Activated CD8-positive, alpha-beta T cell treated with anti-CD3 and anti-CD28 coated beads, Interleukin-2, amount 10 ng/mL, durations not matched to agents 7 days and 5 days (primary cell): ENCODE measurements around the gene SUCO. TPM values are rescaled to one million over a fixed set of nuclear protein-coding genes. Genes with fewer than 3 reads are reported as not detected.

Experiments used
- ATAC-seq: fragments of 150-1000 bp; cut with Tn5 transposase; one replicate; pipeline ENCODE4 v1.10.0; 2021; ENCODE audit warnings: moderate library complexity
- CTCF ChIA-PET: fragments of 350-600 bp; sonication (Branson Sonifier 250); formaldehyde crosslinking; loops from one replicate; lab custom pipeline; 2021; ENCODE audit warnings: antibody characterized with exemption; lab: Charles Lee
- POLR2A ChIA-PET: fragments of 350-600 bp; sonication (Branson Sonifier 250); formaldehyde crosslinking; loops from one replicate; lab custom pipeline; 2021; ENCODE audit warnings: antibody characterized with exemption; lab: Charles Lee
- DNase-seq: peaks from one replicate; pipeline ENCODE4 v3.0.0-alpha.2; 2020
- H3K27ac Mint-ChIP-seq: one replicate; pipeline ENCODE4 v1.8.0; 2021; ENCODE audit warnings: mild to moderate bottlenecking, mixed read lengths
- H3K27me3 Mint-ChIP-seq: one replicate; pipeline ENCODE4 v1.8.0; 2021; ENCODE audit warnings: low read depth, mixed read lengths
- H3K36me3 Mint-ChIP-seq: one replicate; pipeline ENCODE4 v1.8.0; 2021; ENCODE audit warnings: low read depth, mixed read lengths
- H3K4me1 Mint-ChIP-seq: one replicate; pipeline ENCODE4 v1.8.0; 2021; ENCODE audit warnings: low read depth, mixed read lengths
- H3K4me3 Mint-ChIP-seq: one replicate; pipeline ENCODE4 v1.8.0; 2021; ENCODE audit warnings: mild to moderate bottlenecking, mixed read lengths
- H3K9me3 Mint-ChIP-seq: one replicate; pipeline ENCODE4 v1.8.0; 2022; ENCODE audit warnings: mixed read lengths; ENCODE audit not compliant: insufficient read depth
- total RNA-seq, 2 experiments: library from RNA; stranded (reverse); gene quantifications; one replicate each; pipeline ENCODE4 v1.2.3, GENCODE V29; 2021

The SUCO gene
- total RNA-seq, 2 experiments from 2014 or later = 38.4 to 42.6 TPM

- Mint-ChIP-seq H3K4me3 (no peak overlapping the region), H3K27me3 (peaks cover 4% of the 10 kb centered on the region), H3K9me3 (no peaks in the 10 kb centered on the region), H3K36me3 (peaks cover 14% of the 10 kb centered on the region), H3K4me1 (peaks cover 51% of the 10 kb centered on the region), H3K27ac (no peak overlapping the region)
- CTCF ChIA-PET = interaction anchor here (2.6 to 4.1 kb wide), 2 partner anchors 8 to 14 kb away, joined by 10 to 22 read pairs; no protein-coding TSS in a partner anchor
- ATAC-seq (no peak), DNase-seq (no peak)
- POLR2A ChIA-PET = no interaction called here
Measured at GRCh38 chr1:172630868-172631267, 97.9 kb downstream of the SUCO start.

GRCh38 chr1:172637522-172637921 lies 104.6 kb downstream of the SUCO start:
- CTCF ChIA-PET = interaction anchor here (1.4 to 4.0 kb wide), 6 partner anchors 8 to 89 kb away, joined by 3 to 24 read pairs (median 8); no protein-coding TSS in a partner anchor
- DNase-seq = no peak
- H3K4me3 Mint-ChIP-seq = no peak overlapping the region

GRCh38 chr1:172638249-172638648 lies 105.3 kb downstream of the SUCO start:
- POLR2A ChIA-PET = no interaction called here
- Mint-ChIP-seq H3K27me3 (no peaks in the 10 kb centered on the region), H3K27ac (peak overlapping the region; percentile 95), H3K4me3 (peak overlapping the region; percentile 69), H3K9me3 (peaks cover 8% of the 10 kb centered on the region), H3K36me3 (peaks cover 13% of the 10 kb centered on the region), H3K4me1 (peaks cover 65% of the 10 kb centered on the region)
- ATAC-seq = no peak
- CTCF ChIA-PET = interaction anchor here (1.0 to 4.0 kb wide), 7 partner anchors 9 to 88 kb away, joined by 3 to 24 read pairs (median 8); no protein-coding TSS in a partner anchor
- no peak for DNase-seq

More at GRCh38 chr1:172637522-172637921, 104.6 kb downstream of the SUCO start:
- no peak for ATAC-seq
- POLR2A ChIA-PET = no interaction called here
- H3K4me1 Mint-ChIP-seq = peaks cover 58% of the 10 kb centered on the region
- H3K27ac Mint-ChIP-seq = peak overlapping the region; percentile 46
- peaks cover 13% of the 10 kb centered on the region for H3K36me3 Mint-ChIP-seq
- H3K27me3 Mint-ChIP-seq = no peaks in the 10 kb centered on the region
- peaks cover 8% of the 10 kb centered on the region for H3K9me3 Mint-ChIP-seq

- H3K27ac Mint-ChIP-seq = peak overlapping the region; percentile 95
- H3K27me3 Mint-ChIP-seq = no peaks in the 10 kb centered on the region
- ChIA-PET POLR2A (interaction anchor here (0.6 to 2.0 kb wide), 4 partner anchors 15 to 106 kb away, joined by 3 to 5 read pairs (median 4); partner anchors contain the start of genes FASLG and SUCO), CTCF (interaction anchor here (0.9 to 4.0 kb wide), 17 partner anchors 10 to 90 kb away, joined by 3 to 24 read pairs (median 5); partner anchors contain the start of gene FASLG)
- peak overlapping the region; percentile 69 for H3K4me3 Mint-ChIP-seq
- H3K4me1 Mint-ChIP-seq = peaks cover 74% of the 10 kb centered on the region
- H3K9me3 Mint-ChIP-seq = peaks cover 8% of the 10 kb centered on the region
- DNase-seq (peak; percentile 87), ATAC-seq (peak; percentile 81)
- peaks cover 13% of the 10 kb centered on the region for H3K36me3 Mint-ChIP-seq
Measured at GRCh38 chr1:172638885-172639831, 106.2 kb downstream of the SUCO start.

- peaks cover 14% of the 10 kb centered on the region for H3K36me3 Mint-ChIP-seq
- ATAC-seq = no peak
- H3K4me1 Mint-ChIP-seq = peaks cover 84% of the 10 kb centered on the region
- peak overlapping the region; percentile 95 for H3K27ac Mint-ChIP-seq
- POLR2A ChIA-PET = interaction anchor here (1.0 to 2.0 kb wide), 3 partner anchors 14 to 60 kb away, joined by 3 to 5 read pairs (median 4); partner anchors contain the start of gene FASLG
- DNase-seq = no peak
- H3K9me3 Mint-ChIP-seq = peaks cover 8% of the 10 kb centered on the region
- CTCF ChIA-PET = interaction anchor here (0.9 to 4.0 kb wide), 14 partner anchors 10 to 89 kb away, joined by 3 to 24 read pairs (median 4); partner anchors contain the start of gene FASLG
- no peaks in the 10 kb centered on the region for H3K27me3 Mint-ChIP-seq
- peak overlapping the region; percentile 69 for H3K4me3 Mint-ChIP-seq
Measured at GRCh38 chr1:172640111-172640510, 107.2 kb downstream of the SUCO start.

- H3K4me3 Mint-ChIP-seq = no peak overlapping the region
- peaks cover 97% of the 10 kb centered on the region for H3K4me1 Mint-ChIP-seq
- ChIA-PET POLR2A (interaction anchor here (1.1 to 1.6 kb wide), 2 partner anchors 19 to 34 kb away, joined by 3 read pairs; no protein-coding TSS in a partner anchor), CTCF (interaction anchor here (1.4 to 3.2 kb wide), 4 partner anchors 18 to 78 kb away, joined by 4 to 13 read pairs (median 10); partner anchors contain the start of gene FASLG)
- no peaks in the 10 kb centered on the region for H3K27me3 Mint-ChIP-seq
- H3K9me3 Mint-ChIP-seq = peaks cover 6% of the 10 kb centered on the region
- H3K36me3 Mint-ChIP-seq = peaks cover 18% of the 10 kb centered on the region
- DNase-seq (no peak), ATAC-seq (no peak)
- H3K27ac Mint-ChIP-seq = peak overlapping the region; percentile 27
Measured at GRCh38 chr1:172641492-172641891, 108.5 kb downstream of the SUCO start.

GRCh38 chr1:172642970-172643369 lies 110.0 kb downstream of the SUCO start:
- peak overlapping the region; percentile 85 for H3K27ac Mint-ChIP-seq
- no peak for DNase-seq
- H3K9me3 Mint-ChIP-seq = no peaks in the 10 kb centered on the region
- CTCF ChIA-PET = interaction anchor here (1.4 to 2.8 kb wide), 4 partner anchors 25 to 77 kb away, joined by 3 to 11 read pairs (median 4); no protein-coding TSS in a partner anchor
- no peak for ATAC-seq
- peaks cover 98% of the 10 kb centered on the region for H3K4me1 Mint-ChIP-seq
- peak overlapping the region; percentile 62 for H3K4me3 Mint-ChIP-seq
- no peaks in the 10 kb centered on the region for H3K27me3 Mint-ChIP-seq
- H3K36me3 Mint-ChIP-seq = peaks cover 11% of the 10 kb centered on the region
- POLR2A ChIA-PET = interaction anchor here (1.0 to 1.6 kb wide), 5 partner anchors 15 to 110 kb away, joined by 3 to 5 read pairs (median 3); partner anchors contain the start of genes FASLG and SUCO

- ATAC-seq (peak; percentile 2), DNase-seq (no peak)
- peaks cover 19% of the 10 kb centered on the region for H3K36me3 Mint-ChIP-seq
- H3K27ac Mint-ChIP-seq = peak overlapping the region; percentile 87
- ChIA-PET CTCF (interaction anchor here (0.8 to 1.2 kb wide), 4 partner anchors 37 to 107 kb away, joined by 3 to 5 read pairs (median 4); no protein-coding TSS in a partner anchor), POLR2A (interaction anchor here (1.2 kb wide), 1 partner anchor 14 kb away, joined by 6 read pairs; no protein-coding TSS in a partner anchor)
- H3K9me3 Mint-ChIP-seq = no peaks in the 10 kb centered on the region
- H3K4me1 Mint-ChIP-seq = peaks cover 73% of the 10 kb centered on the region
- no peak overlapping the region for H3K4me3 Mint-ChIP-seq
- H3K27me3 Mint-ChIP-seq = no peaks in the 10 kb centered on the region
Measured at GRCh38 chr1:172646653-172647052, 113.7 kb downstream of the SUCO start.

- POLR2A ChIA-PET = interaction anchor here (1.2 kb wide), 1 partner anchor 13 kb away, joined by 6 read pairs; no protein-coding TSS in a partner anchor
- CTCF ChIA-PET = interaction anchor here (0.8 to 1.2 kb wide), 4 partner anchors 38 to 107 kb away, joined by 3 to 5 read pairs (median 4); no protein-coding TSS in a partner anchor
- H3K4me3 Mint-ChIP-seq = peak overlapping the region; percentile 29
- no peaks in the 10 kb centered on the region for H3K9me3 Mint-ChIP-seq
- no peaks in the 10 kb centered on the region for H3K27me3 Mint-ChIP-seq
- peaks cover 18% of the 10 kb centered on the region for H3K36me3 Mint-ChIP-seq
- ATAC-seq (peak; percentile 54), DNase-seq (peak; percentile 70)
- peaks cover 70% of the 10 kb centered on the region for H3K4me1 Mint-ChIP-seq
- peak overlapping the region; percentile 87 for H3K27ac Mint-ChIP-seq
Measured at GRCh38 chr1:172647110-172647564, 114.2 kb downstream of the SUCO start.

- H3K4me1 Mint-ChIP-seq = peaks cover 69% of the 10 kb centered on the region
- H3K27me3 Mint-ChIP-seq = no peaks in the 10 kb centered on the region
- ChIA-PET CTCF (no interaction called here), POLR2A (no interaction called here)
- no peak overlapping the region for H3K4me3 Mint-ChIP-seq
- ATAC-seq (no peak), DNase-seq (no peak)
- peaks cover 18% of the 10 kb centered on the region for H3K36me3 Mint-ChIP-seq
- H3K9me3 Mint-ChIP-seq = no peaks in the 10 kb centered on the region
- peak overlapping the region; percentile 87 for H3K27ac Mint-ChIP-seq
Measured at GRCh38 chr1:172647987-172648386, 115.0 kb downstream of the SUCO start.
